ENCODE data around the gene FBXL15.

Gene FBXL15

DNA sequence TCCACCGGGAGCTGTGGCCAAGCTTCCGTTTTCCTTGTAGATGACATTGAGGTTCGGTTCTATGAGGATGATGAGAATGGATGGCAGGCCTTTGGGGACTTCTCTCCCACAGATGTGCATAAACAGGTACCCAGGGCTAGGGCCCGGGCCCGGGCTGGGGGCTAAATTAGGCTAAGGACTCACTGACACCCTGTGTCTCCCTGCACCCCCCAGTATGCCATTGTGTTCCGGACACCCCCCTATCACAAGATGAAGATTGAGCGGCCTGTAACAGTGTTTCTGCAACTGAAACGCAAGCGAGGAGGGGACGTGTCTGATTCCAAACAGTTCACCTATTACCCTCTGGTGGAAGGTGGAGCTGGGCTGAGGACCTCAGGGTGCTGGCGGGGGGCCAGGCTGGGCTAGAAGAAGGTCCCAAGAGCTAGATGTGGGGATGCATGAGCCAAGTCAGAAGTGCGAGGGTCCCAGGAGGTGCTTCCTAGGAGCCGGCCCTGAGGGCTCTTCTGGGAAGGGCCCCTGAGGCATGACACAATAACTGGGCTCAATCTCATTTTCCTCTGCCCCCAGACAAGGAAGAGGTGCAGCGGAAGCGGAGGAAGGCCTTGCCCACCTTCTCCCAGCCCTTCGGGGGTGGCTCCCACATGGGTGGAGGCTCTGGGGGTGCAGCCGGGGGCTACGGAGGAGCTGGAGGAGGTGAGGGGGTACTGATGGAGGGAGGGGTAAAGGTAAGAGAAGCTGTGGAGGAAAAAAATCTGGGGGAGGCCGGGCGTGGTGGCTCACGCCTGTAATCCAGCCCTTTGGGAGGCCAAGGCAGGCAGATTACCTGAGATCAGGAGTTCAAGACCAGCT lies 22.2 kb upstream of the FBXL15 start:
- DNase-seq, result no peak

DNA sequence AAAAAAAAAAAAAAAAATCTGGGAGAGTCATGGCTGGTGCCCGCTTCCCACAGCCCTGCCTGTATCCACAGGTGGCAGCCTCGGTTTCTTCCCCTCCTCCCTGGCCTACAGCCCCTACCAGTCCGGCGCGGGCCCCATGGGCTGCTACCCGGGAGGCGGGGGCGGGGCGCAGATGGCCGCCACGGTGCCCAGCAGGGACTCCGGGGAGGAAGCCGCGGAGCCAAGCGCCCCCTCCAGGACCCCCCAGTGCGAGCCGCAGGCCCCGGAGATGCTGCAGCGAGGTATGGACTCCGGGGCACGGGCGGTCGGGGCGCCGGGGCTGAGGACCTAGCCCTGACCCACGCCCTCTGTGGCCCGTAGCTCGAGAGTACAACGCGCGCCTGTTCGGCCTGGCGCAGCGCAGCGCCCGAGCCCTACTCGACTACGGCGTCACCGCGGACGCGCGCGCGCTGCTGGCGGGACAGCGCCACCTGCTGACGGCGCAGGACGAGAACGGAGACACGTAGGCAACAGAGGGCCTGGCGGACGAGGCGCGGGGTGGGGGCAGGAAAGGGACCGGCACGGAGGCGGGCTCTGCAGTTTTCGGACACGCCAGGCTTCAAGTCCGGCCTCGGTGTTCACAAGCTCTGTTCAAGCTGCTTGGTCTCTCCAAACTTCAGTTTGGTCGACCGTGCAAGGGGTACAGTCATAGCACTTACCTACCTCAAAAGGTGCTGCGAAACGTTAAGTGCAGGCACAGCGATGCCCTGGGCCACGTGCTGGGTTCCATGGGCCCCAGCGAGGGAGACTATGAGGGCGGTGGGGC lies 21.2 kb upstream of the FBXL15 start:
- peak; percentile 79 to 87 (median 85) for DNase-seq

DNA sequence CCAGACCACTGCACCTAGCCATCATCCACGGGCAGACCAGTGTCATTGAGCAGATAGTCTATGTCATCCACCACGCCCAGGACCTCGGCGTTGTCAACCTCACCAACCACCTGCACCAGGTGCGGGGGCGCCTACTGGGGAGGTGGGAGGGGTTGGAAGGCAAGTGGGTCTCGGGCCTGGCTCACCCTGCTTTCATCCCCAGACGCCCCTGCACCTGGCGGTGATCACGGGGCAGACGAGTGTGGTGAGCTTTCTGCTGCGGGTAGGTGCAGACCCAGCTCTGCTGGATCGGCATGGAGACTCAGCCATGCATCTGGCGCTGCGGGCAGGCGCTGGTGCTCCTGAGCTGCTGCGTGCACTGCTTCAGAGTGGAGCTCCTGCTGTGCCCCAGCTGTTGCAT lies 20.6 kb upstream of the FBXL15 start:
- DNase-seq, result peak; percentile 52 to 76 (median 70)

DNA sequence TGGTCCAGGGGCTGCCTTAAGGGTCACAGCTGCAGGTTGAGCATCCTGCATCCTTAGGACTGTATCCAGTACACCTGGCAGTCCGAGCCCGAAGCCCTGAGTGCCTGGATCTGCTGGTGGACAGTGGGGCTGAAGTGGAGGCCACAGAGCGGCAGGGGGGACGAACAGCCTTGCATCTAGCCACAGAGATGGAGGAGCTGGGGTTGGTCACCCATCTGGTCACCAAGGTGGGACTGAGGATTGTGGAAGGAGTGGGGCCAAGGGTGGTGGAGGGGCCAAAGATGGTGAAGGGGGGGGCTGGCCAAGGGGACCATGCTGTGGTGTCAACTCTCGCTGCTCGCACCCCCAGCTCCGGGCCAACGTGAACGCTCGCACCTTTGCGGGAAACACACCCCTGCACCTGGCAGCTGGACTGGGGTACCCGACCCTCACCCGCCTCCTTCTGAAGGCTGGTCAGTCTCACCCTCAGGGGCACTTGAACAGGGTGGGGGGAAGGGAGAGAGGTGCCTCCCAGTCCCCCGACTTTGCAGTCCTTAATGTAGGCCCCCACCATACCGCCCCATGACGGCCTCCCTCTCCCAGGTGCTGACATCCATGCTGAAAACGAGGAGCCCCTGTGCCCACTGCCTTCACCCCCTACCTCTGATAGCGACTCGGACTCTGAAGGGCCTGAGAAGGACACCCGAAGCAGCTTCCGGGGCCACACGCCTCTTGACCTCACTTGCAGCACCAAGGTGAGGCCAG lies 19.9 kb upstream of the FBXL15 start:
- DNase-seq, result no peak

DNA sequence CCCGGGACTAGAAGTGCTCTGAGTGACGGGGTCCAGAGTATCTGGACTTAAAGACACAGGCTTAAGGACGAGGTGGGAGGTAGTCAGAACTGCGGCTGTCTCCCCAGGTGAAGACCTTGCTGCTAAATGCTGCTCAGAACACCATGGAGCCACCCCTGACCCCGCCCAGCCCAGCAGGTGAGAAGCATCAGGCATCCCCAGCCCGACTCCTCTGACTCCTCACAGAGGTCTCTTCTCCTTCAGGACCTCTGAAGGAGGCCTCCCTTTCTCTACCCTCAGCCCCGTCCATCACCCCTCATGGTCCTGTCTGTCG lies 19.3 kb upstream of the FBXL15 start:
- no peak for DNase-seq

DNA sequence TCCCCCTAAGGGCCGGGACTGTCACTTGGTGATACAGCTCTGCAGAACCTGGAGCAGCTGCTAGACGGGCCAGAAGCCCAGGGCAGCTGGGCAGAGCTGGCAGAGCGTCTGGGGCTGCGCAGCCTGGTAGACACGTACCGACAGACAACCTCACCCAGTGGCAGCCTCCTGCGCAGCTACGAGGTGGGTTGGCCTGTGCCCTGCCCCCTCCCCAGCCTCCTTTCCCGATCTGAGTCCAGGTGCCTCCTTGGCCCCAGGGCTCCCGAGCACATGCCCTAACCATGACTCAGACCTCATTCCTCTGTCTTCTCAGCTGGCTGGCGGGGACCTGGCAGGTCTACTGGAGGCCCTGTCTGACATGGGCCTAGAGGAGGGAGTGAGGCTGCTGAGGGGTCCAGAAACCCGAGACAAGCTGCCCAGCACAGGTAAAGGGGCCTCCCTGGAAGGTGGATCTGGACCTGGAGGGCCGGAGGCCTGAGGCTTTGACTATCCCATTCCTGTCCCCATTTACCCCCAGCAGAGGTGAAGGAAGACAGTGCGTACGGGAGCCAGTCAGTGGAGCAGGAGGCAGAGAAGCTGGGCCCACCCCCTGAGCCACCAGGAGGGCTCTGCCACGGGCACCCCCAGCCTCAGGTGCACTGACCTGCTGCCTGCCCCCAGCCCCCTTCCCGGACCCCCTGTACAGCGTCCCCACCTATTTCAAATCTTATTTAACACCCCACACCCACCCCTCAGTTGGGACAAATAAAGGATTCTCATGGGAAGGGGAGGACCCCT lies 18.7 kb upstream of the FBXL15 start:
- no peak for DNase-seq

DNA sequence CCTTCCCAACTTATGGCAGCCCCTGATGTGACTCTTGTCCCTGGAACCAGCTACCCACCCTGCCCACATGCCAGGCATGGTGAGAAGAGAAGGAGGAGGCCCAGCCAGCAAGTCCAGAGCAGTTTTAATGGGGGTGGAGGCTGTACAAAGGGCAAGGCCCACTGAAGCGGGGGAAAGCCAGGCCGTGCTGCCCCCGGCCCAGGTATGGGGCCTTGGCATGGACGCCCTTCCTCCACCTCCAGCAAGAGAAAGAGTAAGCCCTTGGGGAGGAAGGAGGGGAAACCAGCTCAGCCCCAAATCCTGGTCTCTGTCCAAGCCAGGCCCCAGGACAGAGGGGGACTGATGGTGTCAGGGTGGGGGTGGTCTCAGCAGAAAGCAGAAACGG lies 18.1 kb upstream of the FBXL15 start:
- no peak for DNase-seq

DNA sequence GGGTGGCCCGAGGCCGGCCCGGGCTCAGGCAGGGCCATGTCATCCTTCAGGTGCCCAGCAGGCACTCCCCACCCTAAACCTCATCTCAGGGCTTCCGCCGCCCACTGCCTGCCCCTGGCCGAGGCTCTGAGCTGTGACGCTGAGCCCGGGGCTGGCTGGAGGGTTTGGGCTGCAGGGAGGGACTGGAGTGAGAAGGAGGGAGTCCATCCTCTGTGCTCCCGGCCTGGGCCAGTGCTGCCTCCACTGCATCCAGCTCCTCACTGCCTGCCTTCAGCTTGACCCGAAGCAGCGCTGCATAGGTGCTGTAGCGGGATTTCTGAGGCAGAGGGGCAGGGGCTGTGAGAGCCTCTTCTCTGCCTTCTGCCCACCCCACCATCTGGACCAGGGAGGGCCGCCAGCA lies 17.5 kb upstream of the FBXL15 start:
- no peak for DNase-seq

DNA sequence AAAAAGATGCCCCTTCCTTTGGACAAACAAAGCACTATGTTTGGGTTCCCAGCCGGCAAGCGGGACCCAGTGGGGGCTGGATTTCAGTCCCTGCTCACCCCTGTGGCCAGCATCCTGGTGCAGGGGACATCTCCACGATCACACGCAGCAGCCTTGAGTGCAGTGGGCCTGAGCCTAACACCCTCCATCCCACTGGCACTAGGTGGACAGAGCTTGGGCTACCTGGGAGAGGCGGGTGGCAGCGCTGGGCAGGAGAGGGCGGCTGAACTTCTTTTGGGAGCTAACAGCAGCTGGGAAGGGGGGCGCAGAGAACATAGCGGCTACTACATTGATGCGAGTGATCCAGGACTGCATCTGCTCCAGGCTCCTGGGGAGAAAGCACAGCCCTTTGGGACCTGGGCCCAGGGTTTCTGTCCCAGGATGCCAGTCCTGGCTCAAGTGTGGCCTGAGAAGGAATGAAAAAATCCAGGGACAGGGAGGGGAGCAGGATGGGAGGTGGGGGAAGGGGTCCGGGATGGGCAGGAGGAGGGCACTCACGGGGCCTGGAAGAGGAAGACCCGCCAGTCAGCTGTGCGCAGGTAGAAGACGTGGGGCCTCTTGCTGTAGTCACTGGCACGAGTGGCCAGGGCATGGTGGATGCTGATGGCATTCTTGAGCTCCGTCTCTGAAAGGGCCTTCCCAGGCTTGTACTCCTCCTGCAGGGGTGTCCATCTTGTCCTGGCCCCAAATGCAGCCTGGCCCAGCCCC lies 16.1 kb upstream of the FBXL15 start:
- no peak for DNase-seq

DNA sequence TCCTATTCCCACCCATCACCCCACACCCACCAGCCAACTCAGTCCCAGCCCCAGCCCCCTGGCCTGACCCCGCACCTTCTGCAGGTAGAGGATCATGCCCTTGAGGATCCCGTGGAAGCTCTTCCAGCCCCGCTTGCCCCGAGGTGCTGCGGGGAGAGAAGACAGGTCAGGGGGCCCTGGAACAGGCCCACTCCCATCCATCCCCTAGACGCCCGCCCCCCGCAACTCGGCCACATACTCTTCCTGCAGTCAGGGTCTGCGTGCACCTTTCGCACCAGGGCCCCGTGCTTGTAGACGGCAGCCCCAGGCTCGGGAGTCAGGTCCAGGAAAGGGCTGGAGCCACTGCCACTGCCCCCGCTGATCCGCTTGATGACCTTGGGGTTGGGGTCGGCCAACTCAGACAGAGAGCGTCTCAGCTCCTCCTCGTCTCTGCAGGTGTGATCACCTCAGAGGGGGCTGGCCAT lies 15.5 kb upstream of the FBXL15 start:
- DNase-seq, result no peak

DNA sequence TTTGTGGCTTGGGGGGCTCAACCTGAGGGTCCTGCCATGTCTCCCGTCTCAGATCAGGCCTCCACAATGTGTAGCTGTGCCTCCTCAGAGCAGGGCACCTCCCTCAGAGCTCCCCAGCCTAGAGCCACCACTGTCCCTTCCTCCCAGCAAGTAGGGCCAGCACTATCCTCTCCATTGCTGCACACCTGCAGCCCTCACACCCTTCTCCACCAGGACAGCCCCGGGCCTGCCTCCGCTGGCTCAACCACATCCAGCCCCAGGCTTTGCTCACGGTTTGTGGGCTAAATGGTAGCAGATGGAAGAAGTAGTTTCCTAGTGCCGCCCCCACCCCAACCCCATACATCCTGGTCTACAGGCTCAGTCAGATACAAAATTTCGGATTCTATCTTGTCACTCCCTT lies 15.0 kb upstream of the FBXL15 start:
- no peak for DNase-seq

DNA sequence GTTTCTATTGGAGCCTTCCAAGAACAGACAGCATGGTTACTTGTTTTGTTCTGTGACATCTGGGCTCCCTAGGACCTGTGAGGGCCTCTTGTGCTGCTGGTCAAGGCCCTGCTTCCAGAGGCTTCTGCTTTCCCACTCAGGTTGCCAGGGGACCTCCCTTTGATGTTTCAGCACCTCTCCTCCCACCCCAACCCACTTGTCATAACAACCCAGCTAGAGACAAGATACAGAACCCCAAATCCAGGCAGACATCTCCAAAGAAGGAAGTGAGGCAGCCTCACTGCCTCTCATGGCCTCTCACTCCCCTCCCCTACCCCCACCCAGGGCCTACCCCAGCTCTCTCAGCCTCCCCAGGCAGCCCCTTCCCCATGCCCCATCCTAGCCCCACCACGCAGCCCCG lies 13.8 kb upstream of the FBXL15 start:
- DNase-seq, result no peak

DNA sequence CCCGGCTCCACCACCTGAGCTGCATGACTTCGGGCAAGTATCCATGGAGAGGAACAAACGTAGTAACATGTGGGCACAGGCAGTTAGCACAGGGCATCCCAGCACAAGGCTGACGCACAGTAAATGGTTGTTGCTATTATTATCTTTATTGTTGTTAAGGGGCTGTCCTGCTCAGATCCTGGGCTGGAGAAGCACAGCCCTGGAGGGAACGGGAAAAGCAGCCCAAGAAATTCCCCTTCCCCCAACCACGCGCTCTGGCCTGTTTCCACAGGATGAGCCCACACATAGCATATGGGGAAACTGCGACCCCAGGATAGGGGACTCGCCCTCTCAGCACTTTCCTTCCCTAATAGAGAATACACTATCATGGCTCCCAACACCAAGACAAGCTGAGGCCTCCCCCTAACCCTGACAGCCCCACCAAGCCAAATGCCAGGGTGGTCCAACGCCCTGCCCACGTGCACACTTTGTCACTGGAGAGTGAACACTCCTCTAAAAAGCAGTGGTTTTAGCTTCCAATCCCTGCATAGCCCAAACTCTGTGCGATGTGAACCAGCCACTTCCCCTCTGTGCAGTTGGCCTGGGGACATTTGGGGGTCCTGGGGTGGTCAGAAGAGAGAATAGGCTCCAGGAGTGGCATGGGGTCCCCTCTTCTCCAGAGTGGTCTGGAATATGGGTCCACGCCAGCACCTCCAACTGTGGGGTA lies 13.1 kb upstream of the FBXL15 start:
- no peak for DNase-seq

DNA sequence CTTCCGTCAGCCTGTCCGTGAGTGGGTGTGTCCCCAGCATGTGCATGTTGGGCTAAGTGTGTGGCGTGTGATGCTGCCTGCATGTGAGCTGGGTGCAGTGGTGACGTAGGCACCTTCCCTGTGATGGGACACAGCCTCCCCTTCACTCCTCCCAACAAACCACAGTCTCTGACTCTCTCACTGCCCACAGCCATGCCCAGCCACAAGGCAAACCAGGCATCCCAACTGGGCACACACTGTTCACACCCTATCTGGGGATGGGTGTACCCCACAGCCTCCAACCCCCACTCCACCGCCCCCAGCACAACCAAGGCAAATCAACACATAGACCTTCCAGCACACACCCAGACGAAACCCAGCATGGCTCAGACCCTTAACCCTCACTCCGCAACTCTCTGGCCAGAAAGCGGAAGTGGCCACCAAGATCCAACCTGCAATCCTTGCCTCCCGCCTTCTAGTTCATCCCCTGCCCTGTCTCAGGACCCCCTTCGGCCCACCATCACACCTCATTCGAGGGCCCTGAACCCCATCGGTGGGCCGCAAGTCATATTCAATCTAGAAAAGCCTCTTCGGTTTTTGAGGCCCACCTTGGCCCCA lies 12.4 kb upstream of the FBXL15 start:
- DNase-seq, result no peak

DNA sequence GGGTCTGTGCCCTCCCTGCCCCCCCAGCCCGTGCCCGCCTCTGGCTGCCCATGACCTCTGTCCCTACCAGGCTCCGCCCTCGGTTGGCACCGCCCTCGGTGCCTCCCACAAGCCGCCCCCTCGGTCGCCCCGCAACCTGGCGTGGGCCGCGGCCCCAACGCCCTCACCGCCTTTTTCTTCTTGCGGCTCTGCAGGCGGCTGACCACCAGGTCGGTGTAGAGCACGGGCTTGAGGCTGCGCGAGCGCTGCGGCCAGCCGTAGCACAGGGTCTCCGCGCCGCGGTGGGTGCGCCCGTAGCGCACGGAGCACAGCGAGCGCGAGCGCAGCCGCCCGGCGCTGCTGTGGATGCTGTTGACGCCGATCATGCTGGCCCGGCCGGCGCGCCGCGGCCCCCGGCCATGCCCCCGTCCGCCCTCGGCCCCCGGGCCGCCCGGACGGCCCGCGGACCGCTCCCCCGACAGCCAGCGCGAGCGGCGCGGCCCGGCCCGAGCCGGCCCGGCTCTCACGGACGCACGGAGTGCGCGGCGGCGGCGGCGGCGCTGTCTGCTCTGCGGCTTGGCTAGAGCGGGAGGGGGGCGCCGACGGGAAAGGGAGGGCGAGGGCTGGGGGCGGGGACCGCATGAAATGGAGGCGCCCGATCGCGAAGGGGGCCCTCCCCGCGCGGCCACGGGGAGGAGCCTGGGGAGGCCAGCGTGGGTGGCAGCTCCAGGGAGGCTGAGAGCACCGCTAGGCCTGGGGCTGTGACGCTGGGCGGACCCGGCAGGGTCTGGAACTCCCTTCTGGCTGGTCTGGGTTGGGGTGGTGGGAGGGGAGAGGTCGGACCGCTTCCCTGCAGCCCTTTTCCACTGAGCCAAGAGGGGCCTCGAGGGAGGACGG lies 11.7 kb upstream of the FBXL15 start:
- peak in 2 of 3 experiments; percentile 25 to 31 for DNase-seq

DNA sequence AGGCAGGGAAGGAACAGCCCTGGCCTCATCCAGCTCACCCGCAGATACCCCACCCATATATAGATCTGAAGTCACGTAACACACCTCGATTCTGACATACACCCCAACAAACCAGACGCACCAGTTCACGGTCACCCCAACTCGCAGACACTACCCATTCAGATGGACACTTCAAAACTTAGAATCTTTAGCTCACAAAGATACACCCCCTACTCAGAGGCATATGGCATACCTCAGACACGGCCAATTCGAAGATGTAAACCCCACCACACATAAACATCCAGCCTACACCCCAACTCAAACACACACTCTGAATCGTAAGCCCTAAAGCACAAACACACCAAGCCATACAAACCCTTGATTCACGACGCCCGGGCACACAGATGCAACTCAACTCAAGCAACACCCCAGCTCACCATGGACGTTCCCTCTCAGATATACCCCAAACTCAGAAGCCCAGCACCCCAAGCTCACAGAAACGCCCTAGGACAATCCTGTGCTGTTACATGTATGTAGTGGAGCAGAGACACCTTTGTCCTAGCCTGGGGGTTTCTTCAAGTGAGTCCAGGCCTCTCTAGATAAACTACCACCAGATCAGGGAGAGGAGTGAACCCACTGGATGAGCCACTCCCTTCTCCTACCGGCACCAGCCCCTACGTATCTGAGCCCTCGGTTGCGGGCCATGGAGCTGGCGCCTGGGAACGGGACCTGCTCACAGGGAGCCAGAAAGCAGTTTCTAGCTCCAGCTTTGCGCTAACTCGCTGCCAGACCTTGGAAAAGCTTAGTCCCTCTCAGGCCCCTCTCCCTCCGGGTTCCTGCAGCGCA lies 10.8 kb upstream of the FBXL15 start:
- no peak for DNase-seq

DNA sequence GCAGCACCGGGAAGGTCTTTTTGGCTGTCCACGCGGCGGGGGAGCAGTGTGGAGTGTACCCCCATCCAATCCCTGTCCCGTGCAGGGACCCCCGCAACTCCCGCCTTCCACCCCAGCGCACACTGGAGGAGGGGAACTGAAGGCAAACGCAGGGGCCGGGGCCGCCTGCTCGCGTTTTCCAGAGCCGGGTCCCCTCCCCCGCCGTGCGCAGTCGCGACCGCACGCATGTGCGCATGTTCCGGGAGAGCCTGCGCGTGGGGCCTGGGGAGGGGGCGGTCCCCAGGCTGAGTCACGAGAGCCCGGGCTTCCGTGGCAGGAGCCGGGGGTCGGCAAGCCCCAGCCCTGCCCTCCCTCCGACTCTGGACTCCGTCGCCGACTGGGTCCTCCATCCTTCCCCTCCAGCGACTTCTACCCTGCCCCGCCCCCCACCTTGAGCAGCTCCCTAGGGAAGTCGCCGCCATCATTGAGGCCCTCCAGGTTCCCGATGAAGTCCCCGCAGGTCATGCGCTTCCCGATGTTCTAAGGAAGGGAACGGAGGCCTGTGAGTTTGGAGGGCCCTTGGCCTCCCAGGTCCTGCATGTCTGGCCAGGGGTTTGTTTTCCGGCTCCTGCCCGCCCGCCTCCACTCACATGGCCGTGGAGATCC lies 10.1 kb upstream of the FBXL15 start:
- no peak for DNase-seq

Data from NCI-H1417 (cell line).